ENCODE measurements around the gene UGT1A8. TPM values are rescaled to one million over a fixed set of nuclear protein-coding genes. Genes with fewer than 3 reads are reported as not detected.

UGT1A8 gene
- total RNA-seq, 2 experiments from 2014 or later, result not detected

- TF ChIP-seq CTCF (IDR thresholded peaks at IDR 0.05), result no peak
- DNase-seq, result no peak
- no peak for ATAC-seq (ENCODE audit: poor library complexity)
- Mint-ChIP-seq H3K27ac (no peak overlapping the region), H3K4me3 (no peak overlapping the region), H3K27me3 (peaks cover 43% of the 10 kb centered on the region), H3K36me3 (ENCODE audit: low read depth) (no peaks in the 10 kb centered on the region), H3K4me1 (ENCODE audit: low read depth) (no peaks in the 10 kb centered on the region), H3K9me3 (no peaks in the 10 kb centered on the region)
- ChIA-PET POLR2A (no interaction called here), CTCF (no interaction called here)
- peaks cover 0 to 5% of the 10 kb centered on the region in 2 experiments for H3K9me3 ChIP-seq (ENCODE audit: control insufficient read depth in 1 of 2, insufficient read depth in 1 of 2, low read length in 2 of 2)
- intact Hi-C loops (cut with DNase I, micrococcal nuclease), result no loop called here
- H3K4me3 ChIP-seq (ENCODE audit: low read length), result no peak overlapping the region
- no peaks in the 10 kb centered on the region for H3K36me3 ChIP-seq (ENCODE audit: insufficient read depth, low read length)
- H3K27me3 ChIP-seq (ENCODE audit: control insufficient read depth in 1 of 2, insufficient read depth in 2 of 2, low read length in 2 of 2), result peaks cover 3 to 6% of the 10 kb centered on the region in 2 experiments
- no peak overlapping the region for H3K27ac ChIP-seq (ENCODE audit: low read depth in 1 of 2, low read length in 2 of 2)
- H3K4me1 ChIP-seq (ENCODE audit: insufficient read depth, low read length), result no peaks in the 10 kb centered on the region
These were observed 146.8 kb downstream of the UGT1A8 start for GRCh38 chr2:233764264-233764663.

- Mint-ChIP-seq H3K9me3 (no peaks in the 10 kb centered on the region), H3K4me3 (no peak overlapping the region), H3K36me3 (ENCODE audit: low read depth) (no peaks in the 10 kb centered on the region), H3K27me3 (peaks cover 45% of the 10 kb centered on the region), H3K4me1 (ENCODE audit: low read depth) (no peaks in the 10 kb centered on the region), H3K27ac (no peak overlapping the region)
- Histone ChIP-seq H3K27me3 (ENCODE audit: control insufficient read depth in 1 of 2, insufficient read depth in 2 of 2, low read length in 2 of 2) (peaks cover 3 to 6% of the 10 kb centered on the region in 2 experiments), H3K4me1 (ENCODE audit: insufficient read depth, low read length) (no peaks in the 10 kb centered on the region), H3K4me3 (ENCODE audit: low read length) (no peak overlapping the region), H3K27ac (ENCODE audit: low read depth in 1 of 2, low read length in 2 of 2) (no peak overlapping the region), H3K9me3 (ENCODE audit: control insufficient read depth in 1 of 2, insufficient read depth in 1 of 2, low read length in 2 of 2) (peaks cover 0 to 5% of the 10 kb centered on the region in 2 experiments), H3K36me3 (ENCODE audit: insufficient read depth, low read length) (no peaks in the 10 kb centered on the region)
- ChIA-PET CTCF (no interaction called here), POLR2A (no interaction called here)
- DNase-seq (no peak), ATAC-seq (ENCODE audit: poor library complexity) (no peak)
- no peak for TF ChIP-seq CTCF (IDR thresholded peaks at IDR 0.05)
- intact Hi-C loops (cut with DNase I, micrococcal nuclease), result no loop called here
These were observed 147.3 kb downstream of the UGT1A8 start for GRCh38 chr2:233764761-233765160.

GRCh38 chr2:233766416-233766815 is 149.0 kb downstream of the UGT1A8 start:
- ChIA-PET CTCF (no interaction called here), POLR2A (no interaction called here)
- Histone ChIP-seq H3K4me1 (ENCODE audit: insufficient read depth, low read length) (no peaks in the 10 kb centered on the region), H3K4me3 (ENCODE audit: low read length) (no peak overlapping the region), H3K27me3 (ENCODE audit: control insufficient read depth in 1 of 2, insufficient read depth in 2 of 2, low read length in 2 of 2) (peaks cover 3 to 6% of the 10 kb centered on the region in 2 experiments), H3K36me3 (ENCODE audit: insufficient read depth, low read length) (no peaks in the 10 kb centered on the region), H3K27ac (ENCODE audit: low read depth in 1 of 2, low read length in 2 of 2) (no peak overlapping the region), H3K9me3 (ENCODE audit: control insufficient read depth in 1 of 2, insufficient read depth in 1 of 2, low read length in 2 of 2) (peaks cover 0 to 5% of the 10 kb centered on the region in 2 experiments)
- no peak for ATAC-seq (ENCODE audit: poor library complexity)
- H3K27me3 Mint-ChIP-seq, result peaks cover 53% of the 10 kb centered on the region
- no peak overlapping the region for H3K4me3 Mint-ChIP-seq
- DNase-seq, result no peak
- H3K4me1 Mint-ChIP-seq (ENCODE audit: low read depth), result no peaks in the 10 kb centered on the region
- H3K9me3 Mint-ChIP-seq, result no peaks in the 10 kb centered on the region
- no peaks in the 10 kb centered on the region for H3K36me3 Mint-ChIP-seq (ENCODE audit: low read depth)
- no peak for TF ChIP-seq CTCF (IDR thresholded peaks at IDR 0.05)
- intact Hi-C loops (cut with DNase I, micrococcal nuclease), result no loop called here
- H3K27ac Mint-ChIP-seq, result no peak overlapping the region
